GM21360 (cell line): ENCODE results near the gene THSD4.

ENCODE experiments used
- ATAC-seq: cut with Tn5 transposase; IDR thresholded peaks from one replicate; pipeline ENCODE4 v1.9.1; 2021; ENCODE audit warnings: mild to moderate bottlenecking, moderate library complexity; ENCODE audit not compliant: unreplicated experiment

Gene THSD4

GRCh38 chr15:71509139-71509538, 393.9 kb downstream of the THSD4 start:
- no peak for ATAC-seq

GRCh38 chr15:71510763-71511162, 395.5 kb downstream of the THSD4 start:
- no peak for ATAC-seq

GRCh38 chr15:71511796-71512681, 396.8 kb downstream of the THSD4 start:
- ATAC-seq, result no peak

GRCh38 chr15:71512682-71513006, 397.4 kb downstream of the THSD4 start:
- ATAC-seq, result no peak

GRCh38 chr15:71515375-71516186, 400.3 kb downstream of the THSD4 start:
- ATAC-seq, result no peak

- ATAC-seq, result no peak
These were observed 402.5 kb downstream of the THSD4 start for GRCh38 chr15:71517751-71518150.

GRCh38 chr15:71518661-71519060, 403.4 kb downstream of the THSD4 start:
- no peak for ATAC-seq

GRCh38 chr15:71526060-71526820, 411.0 kb downstream of the THSD4 start:
- no peak for ATAC-seq

GRCh38 chr15:71529361-71529760, 414.1 kb downstream of the THSD4 start:
- ATAC-seq, result no peak

- ATAC-seq, result no peak
These were observed 414.8 kb downstream of the THSD4 start for GRCh38 chr15:71530116-71530515.

- no peak for ATAC-seq
These were observed 417.7 kb downstream of the THSD4 start for GRCh38 chr15:71532994-71533393.

- ATAC-seq, result no peak
These were observed 422.9 kb downstream of the THSD4 start for GRCh38 chr15:71538181-71538580.

- ATAC-seq, result no peak
These were observed 426.5 kb downstream of the THSD4 start for GRCh38 chr15:71541746-71542145.

- no peak for ATAC-seq
These were observed 427.6 kb downstream of the THSD4 start for GRCh38 chr15:71542836-71543235.

- no peak for ATAC-seq
These were observed 428.1 kb downstream of the THSD4 start for GRCh38 chr15:71543413-71543812.

- ATAC-seq, result no peak
These were observed 430.0 kb downstream of the THSD4 start for GRCh38 chr15:71545223-71545760.

GRCh38 chr15:71545923-71546322, 430.7 kb downstream of the THSD4 start:
- ATAC-seq, result no peak

- ATAC-seq, result no peak
These were observed 431.7 kb downstream of the THSD4 start for GRCh38 chr15:71547011-71547410.

GRCh38 chr15:71548401-71548807, 433.1 kb downstream of the THSD4 start:
- ATAC-seq, result no peak

GRCh38 chr15:71549091-71549490, 433.8 kb downstream of the THSD4 start:
- no peak for ATAC-seq

- ATAC-seq, result no peak
These were observed 434.4 kb downstream of the THSD4 start for GRCh38 chr15:71549697-71550096.
